ENCODE data around the gene PTPRE.

PTPRE gene

GRCh38 chr10:127890832-127891334 is 16.0 kb upstream of the PTPRE start:
- H3K4me3 Mint-ChIP-seq = no peak overlapping the region
- H3K36me3 Mint-ChIP-seq (ENCODE audit: low read depth) = no peaks in the 10 kb centered on the region
- no peaks in the 10 kb centered on the region for H3K9me3 Mint-ChIP-seq
- TF ChIP-seq, protein P1, sequence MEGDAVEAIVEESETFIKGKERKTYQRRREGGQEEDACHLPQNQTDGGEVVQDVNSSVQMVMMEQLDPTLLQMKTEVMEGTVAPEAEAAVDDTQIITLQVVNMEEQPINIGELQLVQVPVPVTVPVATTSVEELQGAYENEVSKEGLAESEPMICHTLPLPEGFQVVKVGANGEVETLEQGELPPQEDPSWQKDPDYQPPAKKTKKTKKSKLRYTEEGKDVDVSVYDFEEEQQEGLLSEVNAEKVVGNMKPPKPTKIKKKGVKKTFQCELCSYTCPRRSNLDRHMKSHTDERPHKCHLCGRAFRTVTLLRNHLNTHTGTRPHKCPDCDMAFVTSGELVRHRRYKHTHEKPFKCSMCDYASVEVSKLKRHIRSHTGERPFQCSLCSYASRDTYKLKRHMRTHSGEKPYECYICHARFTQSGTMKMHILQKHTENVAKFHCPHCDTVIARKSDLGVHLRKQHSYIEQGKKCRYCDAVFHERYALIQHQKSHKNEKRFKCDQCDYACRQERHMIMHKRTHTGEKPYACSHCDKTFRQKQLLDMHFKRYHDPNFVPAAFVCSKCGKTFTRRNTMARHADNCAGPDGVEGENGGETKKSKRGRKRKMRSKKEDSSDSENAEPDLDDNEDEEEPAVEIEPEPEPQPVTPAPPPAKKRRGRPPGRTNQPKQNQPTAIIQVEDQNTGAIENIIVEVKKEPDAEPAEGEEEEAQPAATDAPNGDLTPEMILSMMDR (IDR thresholded peaks at IDR 0.05) = no peak
- peaks cover 43% of the 10 kb centered on the region for H3K27me3 Mint-ChIP-seq (ENCODE audit: low read depth, poor library complexity)
- no peaks in the 10 kb centered on the region for H3K4me1 Mint-ChIP-seq
- DNase-seq = no peak
- H3K27ac Mint-ChIP-seq = no peak overlapping the region

GRCh38 chr10:127892743-127893142 is 14.2 kb upstream of the PTPRE start, which contains the start of gene CLRN3:
Gene CLRN3 (minus strand): TSS chr10:127892941. CDS start chr10:127892784, 157 bp downstream.
- no peak within 1 kb of the TSS for H3K4me3 Mint-ChIP-seq
- peaks cover 37% of the 10 kb centered on the region for H3K27me3 Mint-ChIP-seq (ENCODE audit: low read depth, poor library complexity)
- no peaks in the 10 kb centered on the region for H3K4me1 Mint-ChIP-seq
- H3K9me3 Mint-ChIP-seq = no peaks in the 10 kb centered on the region
- no peaks in the 10 kb centered on the region for H3K36me3 Mint-ChIP-seq (ENCODE audit: low read depth)
- DNase-seq = no peak
- no peak within 1 kb of the TSS for H3K27ac Mint-ChIP-seq
- TF ChIP-seq, protein P1 (IDR thresholded peaks at IDR 0.05) = no peak

GRCh38 chr10:127894146-127894545 is 12.8 kb upstream of the PTPRE start:
- Mint-ChIP-seq H3K9me3 (peaks cover 5% of the 10 kb centered on the region), H3K27ac (no peak overlapping the region), H3K36me3 (ENCODE audit: low read depth) (no peaks in the 10 kb centered on the region), H3K4me1 (no peaks in the 10 kb centered on the region), H3K27me3 (ENCODE audit: low read depth, poor library complexity) (peaks cover 26% of the 10 kb centered on the region), H3K4me3 (no peak overlapping the region)
- TF ChIP-seq, protein P1 (IDR thresholded peaks at IDR 0.05) = no peak
- DNase-seq = no peak

GRCh38 chr10:127896590-127896989 is 10.3 kb upstream of the PTPRE start:
- Mint-ChIP-seq H3K4me3 (no peak overlapping the region), H3K9me3 (peaks cover 5% of the 10 kb centered on the region), H3K36me3 (ENCODE audit: low read depth) (no peaks in the 10 kb centered on the region), H3K27ac (no peak overlapping the region), H3K27me3 (ENCODE audit: low read depth, poor library complexity) (peaks cover 16% of the 10 kb centered on the region), H3K4me1 (no peaks in the 10 kb centered on the region)
- TF ChIP-seq, protein P1 (IDR thresholded peaks at IDR 0.05) = no peak
- DNase-seq = no peak

- H3K9me3 Mint-ChIP-seq = peaks cover 5% of the 10 kb centered on the region
- TF ChIP-seq, protein P1 (IDR thresholded peaks at IDR 0.05) = no peak
- H3K4me1 Mint-ChIP-seq = no peaks in the 10 kb centered on the region
- no peak overlapping the region for H3K4me3 Mint-ChIP-seq
- DNase-seq = no peak
- H3K27ac Mint-ChIP-seq = no peak overlapping the region
- H3K27me3 Mint-ChIP-seq (ENCODE audit: low read depth, poor library complexity) = peaks cover 16% of the 10 kb centered on the region
- no peaks in the 10 kb centered on the region for H3K36me3 Mint-ChIP-seq (ENCODE audit: low read depth)
These were observed 9.7 kb upstream of the PTPRE start for GRCh38 chr10:127897177-127897576.

DNA sequence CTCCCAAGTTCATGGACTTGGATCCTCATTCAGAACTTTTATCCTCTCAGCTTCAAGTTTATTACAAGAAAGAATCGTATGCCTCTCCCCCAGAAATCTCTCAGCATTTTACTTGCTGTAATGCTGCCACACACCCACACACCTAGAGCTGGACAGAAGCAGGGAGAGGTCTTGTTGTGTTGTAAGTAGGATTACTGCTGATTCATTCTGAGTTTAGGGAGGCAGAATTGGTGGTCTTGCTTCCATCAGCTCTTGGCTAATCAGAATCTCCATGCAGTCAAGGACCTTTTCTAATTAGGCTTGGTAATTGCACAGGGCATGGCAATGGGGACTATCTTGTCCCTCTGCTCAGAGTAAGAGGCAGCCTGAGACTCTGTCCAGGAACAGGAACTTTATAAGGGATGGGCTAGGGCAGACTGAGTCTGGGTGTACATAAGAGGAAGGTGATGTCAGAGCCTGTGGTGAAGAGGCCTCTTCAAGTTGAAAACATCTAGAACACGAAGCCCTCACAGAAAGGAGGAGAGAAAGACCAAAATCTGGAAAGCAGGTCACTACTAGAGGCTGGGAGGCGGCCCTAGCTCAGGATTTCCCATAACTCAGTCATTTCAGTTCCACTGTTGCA is 7.0 kb upstream of the PTPRE start:
- Mint-ChIP-seq H3K36me3 (ENCODE audit: low read depth) (no peaks in the 10 kb centered on the region), H3K4me3 (no peak overlapping the region), H3K27ac (no peak overlapping the region), H3K4me1 (no peaks in the 10 kb centered on the region), H3K27me3 (ENCODE audit: low read depth, poor library complexity) (peaks cover 17% of the 10 kb centered on the region), H3K9me3 (peaks cover 5% of the 10 kb centered on the region)
- TF ChIP-seq, protein P1 (IDR thresholded peaks at IDR 0.05) = no peak
- no peak for DNase-seq
